Stimulated activated CD4-positive, alpha-beta T cell treated with anti-CD3 and anti-CD28 coated beads, Interleukin-2, amount 100 ng/mL, for 4 hours (primary cell): ENCODE measurements around the gene HSD17B1.
"Not testable (repeated sequence)": the region's sequence is repeated elsewhere in the genome, so short reads cannot be mapped to it uniquely, and the experiment has no call there.

Source experiments
- DNase-seq: peaks from one replicate; pipeline ENCODE4 v3.0.0-alpha.2; 2020; ENCODE audit warnings: low read depth

HSD17B1 gene

GRCh38 chr17:42547698-42548069 lies 5.0 kb upstream of the HSD17B1 start:
- DNase-seq, result no peak

DNA sequence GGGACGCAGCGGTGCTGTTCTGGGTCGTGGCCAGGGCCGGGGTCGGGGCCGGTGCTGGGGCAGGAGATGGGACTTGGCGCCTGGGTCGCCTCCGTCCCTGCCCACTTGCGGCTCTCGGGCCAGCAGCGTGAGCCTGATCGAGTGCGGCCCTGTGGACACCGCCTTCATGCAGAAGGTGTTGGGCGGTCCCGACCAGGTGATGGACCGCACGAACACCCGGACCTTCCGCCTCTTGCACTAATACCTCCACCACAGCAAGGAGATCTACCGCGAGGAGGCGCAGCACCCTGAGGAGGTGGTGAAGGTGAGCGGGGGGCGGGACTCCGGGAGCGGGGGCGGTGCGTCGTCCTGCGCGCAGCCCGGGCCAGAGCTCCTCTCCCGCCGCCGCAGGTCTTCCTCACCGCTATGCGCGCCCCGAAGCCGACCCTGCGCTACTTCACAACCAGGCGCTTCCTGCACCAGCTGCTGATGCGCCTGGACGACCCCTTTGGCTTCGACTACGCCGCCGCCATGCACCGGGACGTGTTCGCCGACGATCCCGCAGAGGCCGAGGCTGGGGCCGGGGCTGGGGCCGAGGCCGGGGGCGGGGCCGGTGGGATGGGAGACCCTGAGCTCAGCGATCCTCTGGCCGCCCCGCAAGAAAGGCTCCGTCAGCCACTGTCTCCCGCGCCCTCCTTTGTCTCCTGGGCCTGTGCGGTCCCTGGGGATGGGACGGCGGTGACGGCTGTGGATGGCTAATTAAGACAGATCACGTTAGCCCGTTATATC lies 4.5 kb upstream of the HSD17B1 start:
- DNase-seq, result peak; percentile 71

- DNase-seq, result no peak
Measured at GRCh38 chr17:42548993-42549755, 3.5 kb upstream of the HSD17B1 start.

- DNase-seq, result no peak
Measured at GRCh38 chr17:42553161-42553818, 567 bp downstream of the HSD17B1 start.

- no peak for DNase-seq
Measured at GRCh38 chr17:42553866-42554249, 1.1 kb downstream of the HSD17B1 start.

GRCh38 chr17:42554250-42555121 lies 1.8 kb downstream of the HSD17B1 start:
- DNase-seq, result peak; percentile 49

- no peak for DNase-seq
Measured at GRCh38 chr17:42555122-42555622, 2.4 kb downstream of the HSD17B1 start.

GRCh38 chr17:42555961-42556617 lies 3.4 kb downstream of the HSD17B1 start:
- not testable (repeated sequence) for DNase-seq

DNA sequence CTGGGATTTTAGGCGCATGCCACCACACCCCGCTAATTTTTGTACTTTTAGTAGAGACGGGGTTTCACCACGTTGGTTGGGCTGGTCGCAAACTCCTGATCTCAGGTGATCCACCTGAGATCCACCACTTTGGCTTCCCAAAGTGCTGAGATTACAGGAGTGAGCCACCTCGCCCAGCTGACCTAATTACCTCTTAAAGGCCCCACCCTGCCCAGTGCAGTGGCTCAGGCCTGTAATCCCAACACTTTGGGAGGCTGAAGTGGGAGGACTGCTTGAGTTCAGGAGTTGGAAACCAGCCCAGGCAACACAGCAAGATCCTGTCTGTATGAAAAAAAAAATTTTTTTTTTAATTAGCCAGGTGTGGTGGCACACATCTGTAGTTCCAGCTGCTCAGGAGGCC lies 6.4 kb downstream of the HSD17B1 start:
- DNase-seq, result no peak

DNA sequence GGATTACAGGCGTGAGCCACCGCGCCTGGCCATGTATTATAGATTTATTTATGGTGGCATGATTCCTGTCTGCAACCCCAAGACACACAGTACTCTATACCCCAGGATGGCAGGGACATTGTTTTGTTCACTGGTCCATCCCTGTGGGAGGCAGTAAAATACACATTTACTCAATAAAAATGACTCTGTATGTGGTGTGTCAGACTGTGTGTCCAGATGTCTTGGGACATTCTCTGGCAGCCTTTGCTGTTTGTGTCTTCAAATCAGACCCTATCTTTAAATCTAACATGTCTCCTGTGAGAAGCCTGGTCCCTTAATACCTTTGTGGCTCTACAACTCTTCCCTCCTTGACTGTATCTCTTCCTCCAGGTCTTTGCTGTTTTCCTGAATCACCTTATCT lies 7.5 kb downstream of the HSD17B1 start:
- no peak for DNase-seq

- peak; percentile 87 for DNase-seq
Measured at GRCh38 chr17:42561897-42562387, 9.2 kb downstream of the HSD17B1 start, which contains the start of gene COASY. Gene COASY, plus strand, starts transcription at chr17:42562148. Its CDS starts 475 bp downstream, at chr17:42562623.

DNA sequence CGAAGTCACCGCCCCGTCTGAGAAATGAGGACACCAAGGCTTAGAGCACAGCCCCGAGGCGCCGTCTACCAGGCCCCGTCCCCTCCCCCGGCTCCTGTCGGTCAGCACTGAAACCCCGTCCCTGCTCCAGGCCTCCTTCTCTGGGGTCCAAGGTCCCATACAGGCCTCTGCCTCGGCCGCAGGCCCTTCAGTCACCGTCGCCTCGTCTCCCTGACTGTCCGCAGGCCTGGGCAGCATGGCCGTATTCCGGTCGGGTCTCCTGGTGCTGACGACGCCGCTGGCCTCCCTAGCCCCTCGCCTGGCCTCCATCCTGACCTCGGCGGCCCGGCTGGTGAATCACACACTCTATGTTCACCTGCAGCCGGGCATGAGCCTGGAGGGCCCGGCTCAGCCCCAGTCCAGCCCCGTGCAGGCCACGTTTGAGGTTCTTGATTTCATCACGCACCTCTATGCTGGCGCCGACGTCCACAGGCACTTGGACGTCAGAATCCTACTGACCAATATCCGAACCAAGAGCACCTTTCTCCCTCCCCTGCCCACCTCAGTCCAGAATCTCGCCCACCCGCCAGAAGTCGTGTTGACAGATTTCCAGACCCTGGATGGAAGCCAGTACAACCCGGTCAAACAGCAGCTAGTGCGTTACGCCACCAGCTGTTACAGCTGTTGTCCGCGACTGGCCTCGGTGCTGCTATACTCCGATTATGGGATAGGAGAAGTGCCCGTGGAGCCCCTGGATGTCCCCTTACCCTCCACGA lies 9.8 kb downstream of the HSD17B1 start:
- no peak for DNase-seq

DNA sequence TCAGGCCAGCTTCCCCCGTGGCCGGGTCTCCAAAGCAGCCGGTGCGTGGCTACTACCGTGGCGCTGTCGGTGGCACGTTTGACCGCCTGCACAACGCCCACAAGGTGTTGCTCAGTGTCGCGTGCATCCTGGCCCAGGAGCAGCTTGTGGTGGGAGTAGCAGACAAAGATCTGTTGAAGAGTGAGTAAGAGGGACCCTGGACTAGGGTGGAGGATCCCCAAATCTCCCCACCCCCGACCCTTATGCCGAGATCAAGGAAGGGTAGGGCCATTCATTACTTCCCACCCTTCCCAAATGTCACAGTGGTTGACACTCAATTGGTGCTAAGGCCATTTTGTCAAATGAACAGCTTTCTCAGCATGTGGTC lies 10.4 kb downstream of the HSD17B1 start:
- DNase-seq, result no peak

GRCh38 chr17:42563543-42563942 lies 10.8 kb downstream of the HSD17B1 start:
- no peak for DNase-seq

DNA sequence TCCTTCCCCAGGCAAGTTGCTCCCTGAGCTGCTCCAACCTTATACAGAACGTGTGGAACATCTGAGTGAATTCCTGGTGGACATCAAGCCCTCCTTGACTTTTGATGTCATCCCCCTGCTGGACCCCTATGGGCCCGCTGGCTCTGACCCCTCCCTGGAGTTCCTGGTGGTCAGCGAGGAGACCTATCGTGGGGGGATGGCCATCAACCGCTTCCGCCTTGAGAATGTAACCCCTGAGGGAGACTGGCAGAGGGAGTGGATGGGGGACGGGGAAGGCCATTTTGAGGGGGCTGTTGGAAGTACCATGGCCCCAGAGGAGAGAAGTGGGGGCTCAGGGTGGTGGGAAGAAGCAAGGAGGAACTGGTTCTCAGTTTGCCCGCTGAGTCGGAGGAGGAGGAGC lies 11.2 kb downstream of the HSD17B1 start:
- DNase-seq, result no peak

DNA sequence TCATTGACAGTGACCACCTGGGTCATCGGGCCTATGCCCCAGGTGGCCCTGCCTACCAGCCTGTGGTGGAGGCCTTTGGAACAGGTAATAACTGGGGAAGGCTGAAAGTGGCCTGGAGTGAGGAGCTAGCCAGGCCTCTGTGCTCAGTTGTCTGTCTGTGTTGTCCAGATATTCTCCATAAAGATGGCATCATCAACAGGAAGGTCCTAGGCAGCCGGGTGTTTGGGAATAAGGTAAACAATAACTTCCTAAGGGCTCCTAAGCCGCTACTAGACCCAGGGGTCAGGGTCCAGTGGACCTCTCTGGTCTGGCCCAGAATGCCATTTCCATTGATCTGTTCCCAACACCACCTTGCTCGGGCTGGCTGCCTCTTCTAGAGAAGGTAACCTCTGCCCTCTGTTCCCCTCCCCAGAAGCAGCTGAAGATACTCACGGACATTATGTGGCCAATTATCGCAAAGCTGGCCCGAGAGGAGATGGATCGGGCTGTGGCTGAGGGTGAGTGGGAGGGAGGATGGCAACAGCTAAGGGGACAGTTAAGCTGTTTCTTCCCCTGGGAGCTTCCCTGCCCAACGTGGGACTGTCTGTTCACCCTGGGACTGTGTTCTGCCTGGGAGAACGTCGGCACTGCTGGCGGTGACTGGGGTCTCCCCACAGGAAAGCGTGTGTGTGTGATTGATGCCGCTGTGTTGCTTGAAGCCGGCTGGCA lies 12.2 kb downstream of the HSD17B1 start:
- DNase-seq, result no peak

DNA sequence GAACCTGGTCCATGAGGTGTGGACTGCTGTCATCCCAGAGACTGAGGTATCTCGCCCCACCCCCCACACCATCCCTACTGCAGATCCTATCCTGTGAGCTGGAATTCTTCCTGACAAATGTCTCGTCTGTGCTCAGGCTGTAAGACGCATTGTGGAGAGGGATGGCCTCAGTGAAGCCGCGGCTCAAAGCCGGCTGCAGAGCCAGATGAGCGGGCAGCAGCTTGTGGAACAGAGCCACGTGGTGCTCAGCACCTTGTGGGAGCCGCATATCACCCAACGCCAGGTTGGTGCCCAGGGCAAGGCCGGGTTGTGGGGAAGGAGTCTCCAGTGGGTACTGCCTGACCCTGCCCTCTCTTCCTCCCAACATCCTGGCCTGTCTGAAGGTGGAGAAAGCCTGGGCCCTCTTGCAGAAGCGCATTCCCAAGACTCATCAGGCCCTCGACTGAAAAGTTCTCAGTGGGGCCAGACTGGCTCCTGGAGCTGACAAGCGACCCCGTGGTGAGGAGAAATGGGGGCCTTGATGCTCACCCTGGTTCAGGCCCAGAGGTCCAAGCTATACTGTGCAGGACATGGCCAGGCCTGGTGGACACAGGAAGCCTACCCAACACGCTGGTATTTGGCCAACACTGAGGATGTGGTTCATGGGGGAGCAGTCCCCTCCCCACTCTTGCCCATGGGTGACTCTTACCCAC lies 12.9 kb downstream of the HSD17B1 start:
- no peak for DNase-seq

DNA sequence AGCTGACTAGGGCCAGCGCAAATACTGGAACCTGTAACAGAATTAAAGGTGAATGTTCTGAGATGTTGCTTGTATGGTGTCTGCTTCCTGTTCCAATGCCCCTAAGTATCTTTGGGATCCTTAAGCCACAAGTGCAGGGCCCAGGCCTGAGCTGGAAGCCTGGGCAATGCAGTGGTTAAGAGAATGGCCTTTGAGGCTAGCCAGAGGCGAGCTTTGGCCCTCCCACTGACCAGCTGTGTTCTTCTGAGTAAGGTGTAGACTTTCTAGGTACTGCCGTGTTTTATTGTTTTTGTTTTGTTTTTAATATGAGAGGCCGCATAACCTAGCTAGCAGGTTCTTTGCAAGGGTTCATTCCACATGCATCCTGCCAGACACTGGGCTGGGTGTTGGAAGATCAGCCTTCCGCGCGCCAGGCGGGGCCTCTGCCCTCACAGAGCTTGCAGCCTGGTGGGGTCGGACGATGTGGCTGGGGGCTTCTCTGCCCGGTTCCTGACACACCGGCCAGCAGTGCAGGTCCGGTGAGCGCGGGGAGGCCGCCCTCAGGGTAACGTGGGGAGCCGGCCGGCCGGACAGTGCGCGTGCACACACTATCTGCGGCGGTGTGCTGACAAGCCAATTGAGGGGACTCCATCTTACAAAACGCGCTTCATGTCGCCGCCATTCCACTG lies 13.6 kb downstream of the HSD17B1 start:
- DNase-seq, result no peak
